ENCODE results near the gene PTPRCAP.
A peak's percentile ranks its signal among the peaks of the same experiment; 100 is the strongest.

The PTPRCAP gene

DNA sequence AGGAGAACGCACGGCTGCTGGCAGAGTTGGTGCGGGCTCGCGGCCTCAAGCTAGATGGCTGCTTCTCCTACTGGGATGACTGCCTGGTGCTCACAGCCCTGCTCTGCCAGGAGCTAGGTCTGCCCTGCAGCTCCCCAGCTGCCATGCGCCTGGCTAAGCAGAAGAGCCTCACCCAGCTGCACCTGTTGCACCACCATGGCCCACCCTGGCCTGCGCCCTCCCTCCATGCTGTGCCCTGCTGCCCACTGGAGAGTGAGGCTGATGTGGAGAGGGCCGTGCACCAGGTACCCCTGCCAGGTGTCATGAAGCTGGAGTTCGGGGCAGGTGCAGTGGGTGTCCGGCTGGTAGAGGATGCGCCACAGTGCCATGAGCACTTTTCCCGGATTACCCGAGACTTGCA, 14.0 kb downstream of the PTPRCAP start:
- no peak for DNase-seq

DNA sequence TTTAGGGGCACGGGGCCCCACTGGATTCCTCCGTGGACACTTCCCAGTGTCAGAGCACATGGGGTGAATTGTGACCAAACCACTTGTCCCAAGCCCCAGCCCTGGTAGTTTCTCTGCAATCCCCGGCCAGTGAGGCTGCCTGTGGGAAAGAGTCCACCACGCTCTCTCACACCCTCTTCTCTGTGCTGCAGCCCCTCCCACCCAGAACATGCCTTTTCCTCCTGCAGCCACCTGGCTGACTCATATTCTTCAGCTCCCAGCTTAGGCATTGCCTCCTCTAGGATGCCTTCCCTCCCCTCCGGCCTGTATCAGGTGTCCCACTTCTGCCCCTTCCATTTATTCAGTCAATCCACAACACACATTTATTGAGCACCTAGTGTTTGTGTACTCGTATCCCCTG, 14.6 kb downstream of the PTPRCAP start:
- no peak for DNase-seq

DNA sequence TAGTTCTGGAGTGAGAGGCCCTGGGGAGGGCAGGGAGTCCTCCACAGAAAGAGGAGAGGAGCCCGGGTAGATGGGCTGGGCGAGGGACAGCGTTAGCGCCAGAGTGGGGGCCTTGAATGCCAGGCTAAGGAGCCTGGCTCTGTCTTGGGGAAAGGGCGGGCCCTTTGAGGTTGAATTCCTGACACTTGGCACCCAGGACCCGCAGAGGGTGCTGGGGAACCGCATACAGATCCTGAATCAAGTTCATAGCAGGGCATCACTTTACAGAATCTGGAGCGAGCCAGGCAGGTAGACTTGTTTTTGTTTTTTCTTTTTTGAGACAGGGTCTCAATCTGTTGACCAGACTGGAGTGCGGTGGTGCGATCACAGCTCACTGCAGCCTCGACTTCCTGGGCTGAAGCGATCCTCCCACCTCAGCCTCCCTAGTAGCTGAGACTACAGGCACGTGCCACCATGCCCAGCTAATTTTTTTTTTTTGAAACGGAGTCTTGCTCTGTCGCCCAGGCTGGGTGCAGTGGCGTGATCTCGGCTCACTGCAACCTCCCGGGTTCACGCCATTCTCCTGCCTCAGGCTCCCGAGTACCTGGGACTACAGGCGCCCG, 16.0 kb downstream of the PTPRCAP start:
- no peak for DNase-seq

- peak; percentile 88 for DNase-seq
Measured at GRCh38 chr11:67420646-67421429, 16.6 kb downstream of the PTPRCAP start.

- no peak for DNase-seq
Measured at GRCh38 chr11:67420147-67420645, 17.3 kb downstream of the PTPRCAP start.

GRCh38 chr11:67419325-67420049, 18.0 kb downstream of the PTPRCAP start:
- no peak for DNase-seq

DNA sequence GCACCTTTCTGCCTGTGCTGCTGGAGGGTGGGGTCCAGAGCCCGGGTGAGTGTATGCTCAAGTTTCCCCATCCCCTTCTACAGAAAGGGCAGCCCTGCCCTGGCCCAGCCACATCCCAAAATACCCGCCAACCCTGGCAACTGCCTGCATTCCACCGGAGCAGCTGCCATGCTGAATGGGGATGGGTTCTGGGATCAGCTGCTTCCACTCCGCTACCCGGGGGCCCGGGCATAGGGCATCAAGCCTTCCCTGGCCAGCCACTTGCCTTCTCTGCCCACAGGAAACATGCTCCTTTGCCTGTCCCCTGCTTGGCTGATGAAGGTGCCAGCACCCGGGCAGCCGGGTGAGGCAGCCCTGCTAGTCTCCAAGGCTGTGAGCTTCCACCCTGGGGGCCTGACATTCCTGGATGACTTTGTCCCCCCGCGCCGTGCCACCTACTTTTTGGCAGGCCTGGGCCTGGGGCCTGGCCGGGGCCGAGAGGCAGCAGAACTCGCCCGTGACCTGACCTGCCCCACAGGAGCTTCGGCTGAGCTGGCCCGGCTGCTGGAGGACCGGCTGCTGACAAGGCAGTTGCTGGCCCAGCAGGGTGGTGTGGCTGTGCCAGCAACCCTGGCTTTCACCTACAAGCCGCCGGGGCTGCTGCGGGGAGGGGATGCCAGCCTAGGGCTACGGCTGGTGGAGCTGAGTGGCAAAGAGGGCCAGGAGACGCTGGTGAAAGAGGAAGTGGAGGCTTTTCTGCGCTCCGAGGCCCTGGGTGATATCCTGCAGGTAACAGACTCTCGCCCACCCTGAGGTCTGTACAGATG, 18.8 kb downstream of the PTPRCAP start:
- no peak for DNase-seq

DNA sequence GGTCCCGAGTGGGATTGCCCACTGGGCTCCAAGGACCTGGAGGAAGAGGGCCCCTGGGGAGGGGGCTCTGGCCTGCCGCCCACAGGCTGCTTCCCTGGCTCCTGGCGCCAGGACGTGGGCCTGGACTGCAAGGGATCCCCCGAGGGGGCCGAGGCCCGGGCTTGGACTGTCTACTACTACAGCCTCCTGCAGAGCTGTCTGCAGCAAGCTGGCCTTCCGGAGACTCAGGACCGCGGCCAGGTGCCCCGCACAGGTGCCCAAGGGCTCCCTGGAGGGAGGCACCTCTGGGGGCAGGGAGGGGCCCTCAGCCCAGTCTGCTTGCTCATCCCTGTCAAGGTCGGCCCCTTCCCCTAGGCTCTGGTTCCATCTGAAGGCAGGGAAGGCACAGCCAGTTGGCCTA, 20.1 kb downstream of the PTPRCAP start:
- no peak for DNase-seq

DNA sequence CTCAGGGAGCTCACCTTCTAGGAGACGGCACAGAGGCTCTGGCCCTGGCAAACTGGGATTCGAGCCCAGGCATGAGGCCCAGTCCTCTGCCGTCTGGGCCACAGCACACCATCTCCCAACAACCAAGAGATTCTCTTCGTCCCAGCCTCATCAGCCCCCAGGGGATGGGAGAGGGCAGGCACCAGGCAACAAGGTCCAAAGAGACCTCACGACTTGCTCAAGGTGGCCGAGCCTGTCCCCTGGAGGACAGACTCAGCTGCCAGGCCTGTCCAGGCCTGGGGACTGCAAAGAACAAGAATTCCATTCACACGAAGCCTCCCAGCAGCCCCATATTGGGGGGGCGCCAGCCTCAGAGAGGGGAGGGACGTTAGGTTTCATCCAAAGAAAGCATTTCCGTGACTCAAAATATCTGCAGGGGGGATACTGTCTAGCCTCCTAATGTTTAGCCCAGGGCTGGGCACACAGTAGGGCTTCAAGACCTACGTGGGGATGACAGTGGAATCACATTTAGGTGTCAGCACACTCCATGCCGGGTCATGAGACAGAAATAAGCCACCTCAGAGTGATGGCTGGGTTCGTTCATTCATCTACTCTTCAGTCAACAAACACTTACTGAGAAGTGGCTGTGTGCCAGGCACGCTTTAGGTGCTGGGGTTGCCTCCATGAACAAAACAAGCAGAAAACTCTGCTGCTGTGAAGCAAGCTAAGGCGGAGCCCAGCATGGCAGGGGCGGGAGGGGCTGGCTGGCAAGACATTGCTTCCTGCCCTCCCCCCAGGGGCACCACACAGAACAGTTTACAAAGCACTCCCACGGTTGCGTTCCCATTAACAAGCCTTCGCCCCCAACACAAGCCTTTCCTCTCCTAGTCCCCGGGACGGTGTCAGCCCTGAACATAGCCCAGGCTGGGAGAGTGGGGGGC, 20.8 kb downstream of the PTPRCAP start:
- no peak for DNase-seq

- no peak for DNase-seq
Measured at GRCh38 chr11:67415501-67416304, 21.8 kb downstream of the PTPRCAP start, which contains the start of gene CARNS1. TSS of gene CARNS1 (plus strand) at chr11:67415678. CDS start at chr11:67416200, 522 bp downstream.

GRCh38 chr11:67413266-67413849, 24.1 kb downstream of the PTPRCAP start:
- no peak for DNase-seq

- DNase-seq: no peak
Measured at GRCh38 chr11:67412495-67413179, 24.8 kb downstream of the PTPRCAP start.

DNA sequence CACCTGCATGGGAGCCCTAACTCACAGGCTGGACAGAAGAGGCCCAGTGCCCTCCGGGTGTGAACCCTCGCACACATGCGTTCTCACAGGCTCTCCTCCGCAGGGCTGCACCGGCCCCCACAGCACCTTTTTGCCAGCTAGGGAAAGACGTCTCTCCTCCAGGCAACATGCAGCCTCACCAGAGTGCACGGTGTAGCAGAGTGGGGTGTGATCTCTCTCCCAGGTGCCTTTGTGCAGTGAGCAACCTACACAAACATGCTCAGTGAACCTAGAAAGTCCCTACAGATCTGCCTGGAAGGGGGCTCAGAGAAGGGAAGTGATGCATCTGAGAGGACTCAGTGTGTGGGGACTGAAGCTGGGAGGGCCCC, 25.7 kb downstream of the PTPRCAP start:
- no peak for DNase-seq

DNA sequence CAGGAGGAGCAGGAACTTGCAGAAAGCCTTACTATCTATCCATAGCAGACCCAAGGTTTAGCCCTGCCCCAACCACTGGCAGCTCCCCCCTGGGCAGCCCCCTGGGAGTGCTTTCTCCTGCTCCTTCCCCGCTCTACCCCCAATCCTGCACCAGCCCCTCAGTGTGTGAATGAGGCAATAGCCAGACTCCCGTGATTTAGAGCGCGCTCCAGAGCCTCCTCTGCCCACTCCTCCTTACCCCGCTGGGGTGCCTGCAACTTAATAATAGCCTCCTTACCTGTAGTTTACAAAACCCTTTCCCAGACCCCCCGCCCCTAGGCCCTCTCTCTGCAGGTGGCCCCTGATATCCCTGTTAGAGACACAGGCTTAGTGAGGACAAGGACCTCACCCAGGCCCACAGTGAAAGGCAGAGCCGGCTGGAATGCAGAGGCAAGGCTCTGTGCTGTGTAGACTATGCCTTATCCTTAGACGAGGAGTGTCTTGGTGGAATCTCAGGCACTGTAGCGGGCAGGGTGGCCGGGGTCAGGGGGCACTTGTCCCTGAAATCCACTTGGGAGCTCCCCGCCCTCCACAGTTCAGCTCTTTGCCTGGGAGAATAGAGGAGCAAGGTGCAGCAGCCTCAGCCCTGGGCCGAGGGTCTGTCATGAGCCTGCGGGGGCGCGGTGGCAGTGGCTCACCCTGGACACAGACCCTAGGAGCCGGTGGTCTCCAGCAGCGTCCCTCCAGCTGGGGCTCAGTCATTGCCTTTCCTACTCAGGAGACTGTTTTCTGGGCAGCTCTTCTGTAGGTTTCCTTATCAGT, 26.3 kb downstream of the PTPRCAP start:
- DNase-seq: no peak

GRCh38 chr11:67410369-67410831, 27.1 kb downstream of the PTPRCAP start:
- DNase-seq: no peak

DNA sequence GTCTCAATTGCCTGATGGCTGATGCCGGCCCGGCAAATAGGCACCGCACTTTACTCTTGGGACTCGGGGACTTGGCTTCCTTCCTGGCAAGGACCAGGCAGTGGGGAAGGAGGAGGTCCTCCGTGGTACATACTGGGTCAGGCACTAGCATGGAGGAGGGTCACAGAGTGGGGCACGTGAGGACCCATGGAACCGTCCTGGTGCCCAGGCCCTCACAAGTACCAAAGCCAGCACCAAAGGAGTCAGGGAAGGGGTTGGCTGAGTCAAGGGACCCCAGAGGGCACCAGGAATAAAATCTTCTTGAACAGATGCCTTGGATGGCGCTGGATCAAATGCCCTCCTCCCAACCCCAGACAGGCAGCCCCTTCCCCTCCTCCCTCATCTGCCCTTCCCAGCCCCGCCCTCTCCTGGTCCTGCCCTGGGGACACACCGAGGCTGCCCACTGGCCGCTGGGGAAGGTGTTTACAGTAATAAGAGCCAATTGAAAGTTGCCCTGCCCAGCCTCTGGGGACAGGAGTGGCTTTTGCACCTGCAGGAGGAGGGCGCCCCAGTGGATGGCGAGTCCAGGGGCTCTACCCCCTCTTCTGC, 27.6 kb downstream of the PTPRCAP start:
- no peak for DNase-seq

DNA sequence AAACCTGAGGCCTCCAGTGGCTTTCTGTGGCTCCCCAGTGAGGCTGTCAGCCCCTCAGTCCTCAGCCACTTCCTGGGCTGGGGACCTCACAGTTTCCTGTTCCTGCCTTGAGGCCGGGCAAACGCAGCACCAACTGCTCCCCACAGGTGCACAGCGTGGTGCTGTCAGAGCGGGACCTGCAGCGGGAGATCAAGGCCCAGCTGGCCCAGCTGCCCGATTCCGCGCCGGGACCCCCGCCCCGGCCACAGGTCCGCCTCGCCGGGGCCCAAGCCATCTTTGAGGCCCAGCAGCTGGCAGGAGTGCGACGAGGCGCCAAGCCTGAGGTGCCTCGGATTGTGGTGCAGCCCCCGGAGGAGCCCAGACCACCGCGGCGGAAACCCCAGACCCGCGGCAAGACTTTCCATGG, 28.2 kb downstream of the PTPRCAP start:
- no peak for DNase-seq

- no peak for DNase-seq
Measured at GRCh38 chr11:67408437-67409200, 28.9 kb downstream of the PTPRCAP start.
